IPS DF 4.7 (cell line): ENCODE results near the gene SELENOT.
"Not testable (repeated sequence)": the region's sequence is repeated elsewhere in the genome, so short reads cannot be mapped to it uniquely, and the experiment has no call there.

Experiments
- DNase-seq: peaks from one replicate; pipeline ENCODE4 v3.0.0-alpha.2; 2013; ENCODE audit warnings: low spot score; ENCODE audit errors: extremely low read depth

The SELENOT gene

GRCh38 chr3:150607267-150608065 lies 4.3 kb downstream of the SELENOT start:
- DNase-seq: no peak

GRCh38 chr3:150609988-150610387 lies 6.9 kb downstream of the SELENOT start:
- DNase-seq: no peak

GRCh38 chr3:150610785-150611184 lies 7.7 kb downstream of the SELENOT start:
- no peak for DNase-seq

GRCh38 chr3:150611666-150612065 lies 8.5 kb downstream of the SELENOT start:
- DNase-seq: no peak

GRCh38 chr3:150612494-150612893 lies 9.4 kb downstream of the SELENOT start:
- no peak for DNase-seq

- DNase-seq: no peak
These were observed 9.9 kb downstream of the SELENOT start for GRCh38 chr3:150613034-150613433.

GRCh38 chr3:150613709-150614480 lies 10.8 kb downstream of the SELENOT start:
- no peak for DNase-seq

GRCh38 chr3:150620002-150620689 lies 17.0 kb downstream of the SELENOT start:
- DNase-seq: no peak

- DNase-seq: not testable (repeated sequence)
These were observed 19.8 kb downstream of the SELENOT start for GRCh38 chr3:150622955-150623354.

- no peak for DNase-seq
These were observed 20.8 kb downstream of the SELENOT start for GRCh38 chr3:150623945-150624344.

GRCh38 chr3:150626148-150626930 lies 23.2 kb downstream of the SELENOT start:
- DNase-seq: no peak

- no peak for DNase-seq
These were observed 24.4 kb downstream of the SELENOT start for GRCh38 chr3:150627557-150627956.

GRCh38 chr3:150631515-150632221 lies 28.5 kb downstream of the SELENOT start:
- DNase-seq: no peak

- no peak for DNase-seq
These were observed 32.0 kb downstream of the SELENOT start for GRCh38 chr3:150635076-150635475.

GRCh38 chr3:150635526-150635925 lies 32.4 kb downstream of the SELENOT start:
- no peak for DNase-seq

GRCh38 chr3:150636258-150636657 lies 33.1 kb downstream of the SELENOT start:
- no peak for DNase-seq

GRCh38 chr3:150639262-150639661 lies 36.1 kb downstream of the SELENOT start:
- DNase-seq: no peak

GRCh38 chr3:150640256-150640655 lies 37.1 kb downstream of the SELENOT start:
- no peak for DNase-seq

GRCh38 chr3:150653110-150653561 lies 50.0 kb downstream of the SELENOT start:
- no peak for DNase-seq

- DNase-seq: no peak
These were observed 53.2 kb downstream of the SELENOT start for GRCh38 chr3:150656316-150656715.
